Suprapubic skin (tissue), 4 donors: ENCODE measurements around the gene LIN28A.

Experiments
- CTCF ChIP-seq, 2 donors: fragments of 200-600 bp in 1 of 2; fragments of 450-650 bp in 1 of 2; sonication (generic) in 1 of 2; IDR thresholded peaks; one replicate each; pipeline ENCODE4 v1.5.1; 2016 to 2019; ENCODE audit warnings: antibody characterized with exemption in 2 of 2, mild to moderate bottlenecking in 1 of 2, moderate library complexity in 1 of 2
- EP300 ChIP-seq: sonication (generic); formaldehyde crosslinking; IDR thresholded peaks from one replicate; pipeline ENCODE4 v1.6.1; 2017; ENCODE audit warnings: antibody characterized with exemption
- POLR2A ChIP-seq, 2 donors: fragments of 450-650 bp; IDR thresholded peaks; one replicate each; pipeline ENCODE4 v1.6.1; 2017; ENCODE audit warnings: antibody characterized with exemption in 2 of 2, mild to moderate bottlenecking in 2 of 2, moderate library complexity in 2 of 2
- POLR2AphosphoS5 ChIP-seq, 3 donors: sonication (generic); formaldehyde crosslinking; IDR thresholded peaks; one replicate each; pipeline ENCODE4 v1.6.1; 2017; ENCODE audit warnings: antibody characterized with exemption in 3 of 3

- TF ChIP-seq POLR2A (IDR thresholded peaks at IDR 0.05) (no peak), CTCF (IDR thresholded peaks at IDR 0.05) (no peak), POLR2AphosphoS5 (IDR thresholded peaks at IDR 0.05) (no peak), EP300 (no peak)
Measured at GRCh38 chr1:26384076-26384475, 26.5 kb upstream of the LIN28A start.
